OCI-LY3 (cell line): ENCODE data around the gene PCED1A.

ENCODE experiments used
- H2AFZ ChIP-seq: fragments of 200-600, 300-600 bp; shearing (Covaris generic); 2 replicates; pipeline ENCODE4 v1.6.0; 2014; ENCODE audit warnings: antibody characterized with exemption, low read depth, low read length
- H3K27ac ChIP-seq: fragments of 200-600, 300-600 bp; sonication (generic); 2 replicates; pipeline ENCODE4 v1.5.1; 2014; ENCODE audit warnings: mild to moderate bottlenecking, low read length, moderate library complexity, mixed read lengths
- H3K27me3 ChIP-seq: fragments of 200-600, 300-600 bp; sonication (generic); 2 replicates; pipeline ENCODE4 v1.6.1; 2014; ENCODE audit warnings: low read depth, low read length, mixed read lengths
- H3K36me3 ChIP-seq: fragments of 200-600, 300-600 bp; sonication (generic); replicated peaks from 2 replicates; pipeline ENCODE3; 2014; ENCODE audit warnings: low read depth, low read length, mixed read lengths
- H3K4me1 ChIP-seq: fragments of 300-600, 200-600 bp; sonication (generic); 2 replicates; pipeline ENCODE4 v1.6.1; 2014; ENCODE audit warnings: low read length, mixed read lengths
- H3K4me2 ChIP-seq: fragments of 200-600, 300-600 bp; sonication (generic); 2 replicates; pipeline ENCODE4 v1.6.1; 2014; ENCODE audit warnings: low read length, mixed read lengths
- H3K4me3 ChIP-seq: fragments of 300-600, 200-600 bp; sonication (generic); 2 replicates; pipeline ENCODE4 v1.5.1; 2014; ENCODE audit warnings: antibody characterized with exemption, mild to moderate bottlenecking, low read length, moderate library complexity
- H3K79me2 ChIP-seq: fragments of 300-600, 200-600 bp; shearing (Covaris generic); 2 replicates; pipeline ENCODE4 v1.6.1; 2014; ENCODE audit warnings: mild to moderate bottlenecking, low read length, mixed read lengths
- H3K9ac ChIP-seq: fragments of 300-600, 200-600 bp; shearing (Covaris generic); 2 replicates; pipeline ENCODE4 v1.6.0; 2014; ENCODE audit warnings: mild to moderate bottlenecking, low read length, moderate library complexity
- H3K9me3 ChIP-seq: fragments of 200-600, 300-600 bp; shearing (Covaris generic); 2 replicates; pipeline ENCODE4 v1.6.1; 2014; ENCODE audit warnings: low read length, mixed read lengths; ENCODE audit not compliant: insufficient read depth
- H4K20me1 ChIP-seq: fragments of 200-600, 300-600 bp; sonication (generic); 2 replicates; pipeline ENCODE4 v1.6.1; 2016; ENCODE audit warnings: low read length, mixed read lengths; ENCODE audit not compliant: insufficient read depth
- EZH2phosphoT487 ChIP-seq: fragments of 200-600 bp; shearing (Covaris generic); IDR thresholded peaks from 2 replicates; pipeline ENCODE4 v1.6.1; 2018; ENCODE audit warnings: antibody characterized with exemption, mixed run types, low read depth
- TF ChIP-seq, protein P1 (sequence below): fragments of 200-600, 300-600 bp; sonication (generic); IDR thresholded peaks from 2 replicates; pipeline ENCODE4 v1.5.1; 2014; ENCODE audit warnings: antibody characterized with exemption, low read length, low read depth

PCED1A gene

DNA sequence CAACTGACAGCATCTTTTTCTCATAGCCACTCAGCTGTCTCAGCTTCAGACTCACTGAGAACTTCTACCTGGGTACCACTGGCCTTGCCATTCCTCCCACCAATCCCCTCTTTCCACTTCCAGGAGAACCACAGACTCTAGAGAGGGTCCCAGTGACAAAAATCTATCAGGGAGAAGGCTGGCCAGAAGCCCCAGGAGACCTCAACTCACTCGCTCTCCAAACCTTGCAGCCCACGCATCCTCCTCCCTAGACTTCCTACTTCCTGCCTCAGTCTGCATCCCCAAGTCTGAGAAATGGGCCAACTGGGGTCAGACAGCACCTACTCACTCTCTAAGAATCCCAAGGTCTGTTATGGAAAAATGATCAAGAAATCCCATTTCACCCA is 23.1 kb downstream of the PCED1A start:
- Histone ChIP-seq H2AFZ (no peak overlapping the region), H3K9ac (no peak overlapping the region), H3K4me1 (no peaks in the 10 kb centered on the region), H3K4me2 (no peak overlapping the region), H3K79me2 (no peaks in the 10 kb centered on the region), H3K4me3 (no peak overlapping the region), H4K20me1 (no peaks in the 10 kb centered on the region), H3K27me3 (peaks cover 3% of the 10 kb centered on the region; the same call in 1 of the 2 replicates), H3K27ac (no peak overlapping the region), H3K9me3 (peaks cover 1% of the 10 kb centered on the region; the same call in 1 of the 2 replicates), H3K36me3 (no peaks in the 10 kb centered on the region)
- no peak for TF ChIP-seq EZH2phosphoT487
- TF ChIP-seq, protein P1, sequence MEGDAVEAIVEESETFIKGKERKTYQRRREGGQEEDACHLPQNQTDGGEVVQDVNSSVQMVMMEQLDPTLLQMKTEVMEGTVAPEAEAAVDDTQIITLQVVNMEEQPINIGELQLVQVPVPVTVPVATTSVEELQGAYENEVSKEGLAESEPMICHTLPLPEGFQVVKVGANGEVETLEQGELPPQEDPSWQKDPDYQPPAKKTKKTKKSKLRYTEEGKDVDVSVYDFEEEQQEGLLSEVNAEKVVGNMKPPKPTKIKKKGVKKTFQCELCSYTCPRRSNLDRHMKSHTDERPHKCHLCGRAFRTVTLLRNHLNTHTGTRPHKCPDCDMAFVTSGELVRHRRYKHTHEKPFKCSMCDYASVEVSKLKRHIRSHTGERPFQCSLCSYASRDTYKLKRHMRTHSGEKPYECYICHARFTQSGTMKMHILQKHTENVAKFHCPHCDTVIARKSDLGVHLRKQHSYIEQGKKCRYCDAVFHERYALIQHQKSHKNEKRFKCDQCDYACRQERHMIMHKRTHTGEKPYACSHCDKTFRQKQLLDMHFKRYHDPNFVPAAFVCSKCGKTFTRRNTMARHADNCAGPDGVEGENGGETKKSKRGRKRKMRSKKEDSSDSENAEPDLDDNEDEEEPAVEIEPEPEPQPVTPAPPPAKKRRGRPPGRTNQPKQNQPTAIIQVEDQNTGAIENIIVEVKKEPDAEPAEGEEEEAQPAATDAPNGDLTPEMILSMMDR = no peak

DNA sequence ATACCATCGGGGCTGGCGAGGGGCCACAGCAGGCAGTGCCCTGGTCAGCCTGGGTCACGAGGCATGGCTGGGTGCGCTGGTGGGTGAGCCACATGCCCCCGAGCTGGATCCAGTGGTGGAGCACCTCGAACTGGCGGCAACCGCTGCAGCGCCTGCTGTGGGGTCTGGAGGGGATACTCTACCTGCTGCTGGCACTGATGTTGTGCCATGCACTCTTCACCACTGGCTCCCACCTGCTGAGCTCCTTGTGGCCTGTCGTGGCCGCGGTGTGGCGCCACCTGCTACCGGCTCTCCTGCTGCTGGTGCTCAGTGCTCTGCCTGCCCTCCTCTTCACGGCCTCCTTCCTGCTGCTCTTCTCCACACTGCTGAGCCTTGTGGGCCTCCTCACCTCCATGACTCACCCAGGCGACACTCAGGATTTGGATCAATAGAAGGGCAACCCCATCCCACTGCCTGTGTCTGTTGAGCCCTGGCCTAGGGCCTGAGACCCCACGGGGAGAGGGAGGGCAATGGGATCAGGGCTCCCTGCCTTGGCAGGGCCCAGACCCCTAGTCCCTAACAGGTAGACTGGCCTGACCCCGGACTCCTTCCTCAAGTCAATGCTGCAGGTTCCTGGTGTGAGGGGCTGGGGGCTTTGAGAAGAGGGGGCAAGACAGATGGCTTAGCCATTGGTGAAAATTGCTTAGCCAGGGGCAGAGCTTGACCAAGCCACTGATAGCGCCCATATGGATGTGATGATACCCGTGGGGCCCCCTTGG is 23.7 kb downstream of the PCED1A start:
- TF ChIP-seq, protein P1 = no peak
- TF ChIP-seq EZH2phosphoT487 = no peak
- H3K4me2 ChIP-seq = no peak overlapping the region
- H3K4me1 ChIP-seq = no peaks in the 10 kb centered on the region
- H4K20me1 ChIP-seq = no peaks in the 10 kb centered on the region
- H3K79me2 ChIP-seq = no peaks in the 10 kb centered on the region
- H3K27me3 ChIP-seq = peaks cover 8% of the 10 kb centered on the region; the same call in 1 of the 2 replicates
- H3K9me3 ChIP-seq = peaks cover 6% of the 10 kb centered on the region
- no peak overlapping the region for H2AFZ ChIP-seq
- no peaks in the 10 kb centered on the region for H3K36me3 ChIP-seq
- no peak overlapping the region for H3K4me3 ChIP-seq
- no peak overlapping the region for H3K9ac ChIP-seq
- H3K27ac ChIP-seq = no peak overlapping the region

DNA sequence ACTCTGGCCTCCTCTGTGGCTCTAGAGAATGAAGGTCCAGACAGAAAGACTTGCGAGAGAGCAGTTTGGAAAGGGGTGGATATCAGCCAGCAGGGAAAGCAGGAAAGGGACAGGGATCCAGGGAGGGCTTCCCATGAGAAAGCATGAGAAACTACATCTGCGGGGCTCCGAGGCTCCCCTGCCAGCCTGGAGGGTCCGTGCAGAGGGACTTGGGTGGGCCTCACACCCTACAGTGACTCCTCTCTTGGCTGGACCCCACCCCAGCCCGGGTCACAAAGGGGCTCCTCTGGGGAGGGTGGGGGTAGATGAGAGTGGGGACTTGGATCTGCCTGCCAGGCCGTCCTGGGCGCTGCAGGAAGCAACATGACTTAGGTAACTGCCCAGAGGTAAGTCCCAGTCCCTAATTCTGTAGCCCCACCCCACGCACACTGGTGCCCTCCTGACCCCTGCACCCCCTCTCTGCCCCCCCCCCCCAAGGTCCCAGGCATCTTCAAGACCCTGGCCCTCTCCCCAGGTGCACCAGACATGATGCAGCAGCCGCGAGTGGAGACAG is 24.3 kb downstream of the PCED1A start, which contains the start of gene TMEM239:
Gene TMEM239 (plus strand): TSS at position 335 of the 553 bp plus-strand sequence. CDS start 191 bp downstream, at position 526.
- TF ChIP-seq, protein P1 = no peak
- TF ChIP-seq EZH2phosphoT487 = no peak
- H4K20me1 ChIP-seq = no peaks in the 10 kb centered on the region
- no peaks in the 10 kb centered on the region for H3K36me3 ChIP-seq
- H3K27ac ChIP-seq = no peak within 1 kb of the TSS
- H3K9me3 ChIP-seq = peaks cover 6% of the 10 kb centered on the region
- no peak within 1 kb of the TSS for H3K4me3 ChIP-seq
- H3K79me2 ChIP-seq = no peaks in the 10 kb centered on the region
- H3K4me2 ChIP-seq = no peak within 1 kb of the TSS
- no peak within 1 kb of the TSS for H3K9ac ChIP-seq
- H3K27me3 ChIP-seq = peaks cover 8% of the 10 kb centered on the region; the same call in 1 of the 2 replicates
- no peaks in the 10 kb centered on the region for H3K4me1 ChIP-seq
- H2AFZ ChIP-seq = no peak within 1 kb of the TSS

DNA sequence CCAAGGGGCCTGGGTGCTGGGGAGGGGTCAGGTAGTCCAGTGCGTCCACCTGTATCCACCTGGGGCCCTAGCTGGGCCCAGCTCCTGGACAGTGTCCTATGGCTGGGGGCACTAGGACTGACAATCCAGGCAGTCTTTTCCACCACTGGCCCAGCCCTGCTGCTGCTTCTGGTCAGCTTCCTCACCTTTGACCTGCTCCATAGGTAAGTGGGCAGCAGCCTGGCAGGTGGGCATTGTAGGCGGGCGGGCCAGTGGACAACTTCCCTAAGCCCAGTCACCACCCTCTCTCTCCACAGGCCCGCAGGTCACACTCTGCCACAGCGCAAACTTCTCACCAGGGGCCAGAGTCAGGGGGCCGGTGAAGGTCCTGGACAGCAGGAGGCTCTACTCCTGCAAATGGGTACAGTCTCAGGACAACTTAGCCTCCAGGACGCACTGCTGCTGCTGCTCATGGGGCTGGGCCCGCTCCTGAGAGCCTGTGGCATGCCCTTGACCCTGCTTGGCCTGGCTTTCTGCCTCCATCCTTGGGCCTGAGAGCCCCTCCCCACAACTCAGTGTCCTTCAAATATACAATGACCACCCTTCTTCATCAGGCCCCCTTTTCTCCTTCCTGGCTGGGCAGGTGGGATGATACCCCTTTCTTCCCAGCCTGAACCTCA is 25.1 kb downstream of the PCED1A start:
- Histone ChIP-seq H3K27me3 (peaks cover 8% of the 10 kb centered on the region; the same call in 1 of the 2 replicates), H3K79me2 (no peaks in the 10 kb centered on the region), H3K4me1 (no peaks in the 10 kb centered on the region), H3K36me3 (no peaks in the 10 kb centered on the region), H3K4me2 (no peak overlapping the region), H3K27ac (no peak overlapping the region), H3K9me3 (peaks cover 6% of the 10 kb centered on the region), H3K9ac (no peak overlapping the region), H4K20me1 (no peaks in the 10 kb centered on the region), H3K4me3 (no peak overlapping the region), H2AFZ (no peak overlapping the region)
- TF ChIP-seq, protein P1 = no peak
- TF ChIP-seq EZH2phosphoT487 = no peak
